ENCODE data around the gene TMA7.

DNA sequence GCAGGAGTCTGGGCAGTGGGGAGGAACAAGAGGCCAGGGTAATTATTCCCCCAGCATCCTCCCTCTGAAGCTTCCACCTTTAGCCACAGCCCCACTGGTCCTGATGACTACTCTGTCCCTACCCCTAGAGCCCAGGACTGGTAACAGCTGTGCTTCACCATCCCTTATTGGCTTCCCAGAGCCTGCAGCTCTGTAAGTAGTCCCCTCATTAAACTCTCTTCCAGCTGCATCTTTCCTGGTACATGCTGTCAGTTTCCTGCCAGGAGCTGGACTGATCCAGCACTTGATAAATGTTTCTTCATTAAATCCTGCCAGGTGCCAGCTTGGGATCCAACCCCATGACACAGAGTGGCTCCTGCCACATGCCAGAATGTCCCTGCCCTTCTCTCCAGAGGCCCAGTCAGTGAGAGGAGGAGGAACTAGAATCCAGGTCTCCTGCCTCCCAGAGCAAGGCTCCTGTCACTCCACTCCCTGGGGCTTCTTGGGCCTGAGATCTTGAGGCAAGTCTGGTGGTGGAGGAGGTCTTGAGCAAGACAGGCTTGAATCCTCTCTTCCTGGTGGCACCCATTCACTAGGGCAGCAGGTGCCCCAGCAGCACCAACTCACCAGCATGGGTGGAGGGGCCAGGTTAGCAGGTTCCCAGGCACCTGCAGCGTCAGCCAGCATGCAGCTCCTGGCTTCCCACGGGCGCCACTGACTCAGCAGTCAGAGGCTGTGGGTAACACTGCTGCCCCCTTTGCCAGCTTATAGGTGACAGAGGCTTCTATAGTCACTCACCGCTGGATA is 40.5 kb upstream of the TMA7 start:
- TF ChIP-seq, protein P1, sequence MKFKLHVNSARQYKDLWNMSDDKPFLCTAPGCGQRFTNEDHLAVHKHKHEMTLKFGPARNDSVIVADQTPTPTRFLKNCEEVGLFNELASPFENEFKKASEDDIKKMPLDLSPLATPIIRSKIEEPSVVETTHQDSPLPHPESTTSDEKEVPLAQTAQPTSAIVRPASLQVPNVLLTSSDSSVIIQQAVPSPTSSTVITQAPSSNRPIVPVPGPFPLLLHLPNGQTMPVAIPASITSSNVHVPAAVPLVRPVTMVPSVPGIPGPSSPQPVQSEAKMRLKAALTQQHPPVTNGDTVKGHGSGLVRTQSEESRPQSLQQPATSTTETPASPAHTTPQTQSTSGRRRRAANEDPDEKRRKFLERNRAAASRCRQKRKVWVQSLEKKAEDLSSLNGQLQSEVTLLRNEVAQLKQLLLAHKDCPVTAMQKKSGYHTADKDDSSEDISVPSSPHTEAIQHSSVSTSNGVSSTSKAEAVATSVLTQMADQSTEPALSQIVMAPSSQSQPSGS (tag by site-specific recombination; IDR thresholded peaks at IDR 0.05; ENCODE audit: low read depth): no peak
- no peak for TF ChIP-seq ZNF10 (tag by site-specific recombination; IDR thresholded peaks at IDR 0.05)
- TF ChIP-seq, protein P2, sequence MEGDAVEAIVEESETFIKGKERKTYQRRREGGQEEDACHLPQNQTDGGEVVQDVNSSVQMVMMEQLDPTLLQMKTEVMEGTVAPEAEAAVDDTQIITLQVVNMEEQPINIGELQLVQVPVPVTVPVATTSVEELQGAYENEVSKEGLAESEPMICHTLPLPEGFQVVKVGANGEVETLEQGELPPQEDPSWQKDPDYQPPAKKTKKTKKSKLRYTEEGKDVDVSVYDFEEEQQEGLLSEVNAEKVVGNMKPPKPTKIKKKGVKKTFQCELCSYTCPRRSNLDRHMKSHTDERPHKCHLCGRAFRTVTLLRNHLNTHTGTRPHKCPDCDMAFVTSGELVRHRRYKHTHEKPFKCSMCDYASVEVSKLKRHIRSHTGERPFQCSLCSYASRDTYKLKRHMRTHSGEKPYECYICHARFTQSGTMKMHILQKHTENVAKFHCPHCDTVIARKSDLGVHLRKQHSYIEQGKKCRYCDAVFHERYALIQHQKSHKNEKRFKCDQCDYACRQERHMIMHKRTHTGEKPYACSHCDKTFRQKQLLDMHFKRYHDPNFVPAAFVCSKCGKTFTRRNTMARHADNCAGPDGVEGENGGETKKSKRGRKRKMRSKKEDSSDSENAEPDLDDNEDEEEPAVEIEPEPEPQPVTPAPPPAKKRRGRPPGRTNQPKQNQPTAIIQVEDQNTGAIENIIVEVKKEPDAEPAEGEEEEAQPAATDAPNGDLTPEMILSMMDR (tag by site-specific recombination; IDR thresholded peaks at IDR 0.05): no peak
- TF ChIP-seq, protein P3, sequence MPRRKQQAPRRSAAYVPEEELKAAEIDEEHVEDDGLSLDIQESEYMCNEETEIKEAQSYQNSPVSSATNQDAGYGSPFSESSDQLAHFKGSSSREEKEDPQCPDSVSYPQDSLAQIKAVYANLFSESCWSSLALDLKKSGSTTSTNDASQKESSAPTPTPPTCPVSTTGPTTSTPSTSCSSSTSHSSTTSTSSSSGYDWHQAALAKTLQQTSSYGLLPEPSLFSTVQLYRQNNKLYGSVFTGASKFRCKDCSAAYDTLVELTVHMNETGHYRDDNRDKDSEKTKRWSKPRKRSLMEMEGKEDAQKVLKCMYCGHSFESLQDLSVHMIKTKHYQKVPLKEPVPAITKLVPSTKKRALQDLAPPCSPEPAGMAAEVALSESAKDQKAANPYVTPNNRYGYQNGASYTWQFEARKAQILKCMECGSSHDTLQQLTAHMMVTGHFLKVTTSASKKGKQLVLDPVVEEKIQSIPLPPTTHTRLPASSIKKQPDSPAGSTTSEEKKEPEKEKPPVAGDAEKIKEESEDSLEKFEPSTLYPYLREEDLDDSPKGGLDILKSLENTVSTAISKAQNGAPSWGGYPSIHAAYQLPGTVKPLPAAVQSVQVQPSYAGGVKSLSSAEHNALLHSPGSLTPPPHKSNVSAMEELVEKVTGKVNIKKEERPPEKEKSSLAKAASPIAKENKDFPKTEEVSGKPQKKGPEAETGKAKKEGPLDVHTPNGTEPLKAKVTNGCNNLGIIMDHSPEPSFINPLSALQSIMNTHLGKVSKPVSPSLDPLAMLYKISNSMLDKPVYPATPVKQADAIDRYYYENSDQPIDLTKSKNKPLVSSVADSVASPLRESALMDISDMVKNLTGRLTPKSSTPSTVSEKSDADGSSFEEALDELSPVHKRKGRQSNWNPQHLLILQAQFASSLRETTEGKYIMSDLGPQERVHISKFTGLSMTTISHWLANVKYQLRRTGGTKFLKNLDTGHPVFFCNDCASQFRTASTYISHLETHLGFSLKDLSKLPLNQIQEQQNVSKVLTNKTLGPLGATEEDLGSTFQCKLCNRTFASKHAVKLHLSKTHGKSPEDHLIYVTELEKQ (tag by site-specific recombination; IDR thresholded peaks at IDR 0.05; ENCODE audit: borderline replicate concordance): no peak
- TF ChIP-seq, protein P4, sequence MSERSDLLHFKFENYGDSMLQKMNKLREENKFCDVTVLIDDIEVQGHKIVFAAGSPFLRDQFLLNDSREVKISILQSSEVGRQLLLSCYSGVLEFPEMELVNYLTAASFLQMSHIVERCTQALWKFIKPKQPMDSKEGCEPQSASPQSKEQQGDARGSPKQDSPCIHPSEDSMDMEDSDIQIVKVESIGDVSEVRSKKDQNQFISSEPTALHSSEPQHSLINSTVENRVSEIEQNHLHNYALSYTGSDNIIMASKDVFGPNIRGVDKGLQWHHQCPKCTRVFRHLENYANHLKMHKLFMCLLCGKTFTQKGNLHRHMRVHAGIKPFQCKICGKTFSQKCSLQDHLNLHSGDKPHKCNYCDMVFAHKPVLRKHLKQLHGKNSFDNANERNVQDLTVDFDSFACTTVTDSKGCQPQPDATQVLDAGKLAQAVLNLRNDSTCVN (tag by site-specific recombination; optimal IDR thresholded peaks at IDR 0.05): no peak
- no peak for TF ChIP-seq ZNF138 (tag by site-specific recombination; IDR thresholded peaks at IDR 0.05; ENCODE audit: borderline replicate concordance)
- TF ChIP-seq KLF10 (tag by site-specific recombination; IDR thresholded peaks at IDR 0.05): no peak
- TF ChIP-seq ZNF274 (IDR thresholded peaks at IDR 0.05; ENCODE audit: low read length): no peak
- no peak for TF ChIP-seq ZNF274 (tag by site-specific recombination; IDR thresholded peaks at IDR 0.05; ENCODE audit: borderline replicate concordance)
- no peak for TF ChIP-seq ZNF174 (tag by site-specific recombination; IDR thresholded peaks at IDR 0.05)
- TF ChIP-seq, protein P5, sequence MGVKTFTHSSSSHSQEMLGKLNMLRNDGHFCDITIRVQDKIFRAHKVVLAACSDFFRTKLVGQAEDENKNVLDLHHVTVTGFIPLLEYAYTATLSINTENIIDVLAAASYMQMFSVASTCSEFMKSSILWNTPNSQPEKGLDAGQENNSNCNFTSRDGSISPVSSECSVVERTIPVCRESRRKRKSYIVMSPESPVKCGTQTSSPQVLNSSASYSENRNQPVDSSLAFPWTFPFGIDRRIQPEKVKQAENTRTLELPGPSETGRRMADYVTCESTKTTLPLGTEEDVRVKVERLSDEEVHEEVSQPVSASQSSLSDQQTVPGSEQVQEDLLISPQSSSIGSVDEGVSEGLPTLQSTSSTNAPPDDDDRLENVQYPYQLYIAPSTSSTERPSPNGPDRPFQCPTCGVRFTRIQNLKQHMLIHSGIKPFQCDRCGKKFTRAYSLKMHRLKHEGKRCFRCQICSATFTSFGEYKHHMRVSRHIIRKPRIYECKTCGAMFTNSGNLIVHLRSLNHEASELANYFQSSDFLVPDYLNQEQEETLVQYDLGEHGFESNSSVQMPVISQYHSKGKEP (tag by site-specific recombination; IDR thresholded peaks at IDR 0.05): no peak
- TF ChIP-seq ZNF350 (tag by site-specific recombination; IDR thresholded peaks at IDR 0.05): no peak
